WTC11 (cell line): ENCODE data around the gene ECE1. TPM values are rescaled to one million over a fixed set of nuclear protein-coding genes. Genes with fewer than 3 reads are reported as not detected.

Experiments
- ATAC-seq: fragments of 200-7000 bp; cut with Tn5 transposase; 2 replicates; pipeline ENCODE4 v1.10.0; 2021; ENCODE audit warnings: mild to moderate bottlenecking, moderate library complexity
- CTCF ChIA-PET: fragments of 300-600 bp; sonication (Branson Sonifier 250); formaldehyde crosslinking; loops from one replicate; lab custom pipeline; 2021; ENCODE audit warnings: antibody characterized with exemption; lab: Charles Lee
- POLR2A ChIA-PET: fragments of 350-600 bp; sonication (Branson Sonifier 250); formaldehyde crosslinking; loops from one replicate; lab custom pipeline; 2021; ENCODE audit warnings: antibody characterized with exemption; lab: Charles Lee
- DNase-seq: peaks from one replicate; pipeline ENCODE4 v3.0.0; 2021; ENCODE audit warnings: low spot score
- H3K27ac Mint-ChIP-seq: 2 replicates; pipeline ENCODE4 v1.8.0; 2021; ENCODE audit warnings: mixed read lengths
- H3K27me3 Mint-ChIP-seq: 2 replicates; pipeline ENCODE4 v1.8.0; 2021; ENCODE audit warnings: low read depth, mild to moderate bottlenecking, moderate library complexity, mixed read lengths
- H3K36me3 Mint-ChIP-seq: 2 replicates; pipeline ENCODE4 v1.8.0; 2021; ENCODE audit warnings: mixed read lengths
- H3K4me1 Mint-ChIP-seq: 2 replicates; pipeline ENCODE4 v1.8.0; 2022; ENCODE audit warnings: mixed read lengths
- H3K4me3 Mint-ChIP-seq: 2 replicates; pipeline ENCODE4 v1.8.0; 2021; ENCODE audit warnings: mild to moderate bottlenecking, moderate library complexity, mixed read lengths
- H3K9me3 Mint-ChIP-seq: 2 replicates; pipeline ENCODE4 v1.8.0; 2021; ENCODE audit warnings: mixed read lengths
- ATF1 ChIP-seq: sonication (generic); formaldehyde crosslinking; IDR thresholded peaks from 2 replicates; pipeline ENCODE4 v1.8.1; 2023; ENCODE audit warnings: mild to moderate bottlenecking, moderate library complexity, missing genetic modification reagents
- ATF2 ChIP-seq: sonication (generic); formaldehyde crosslinking; IDR thresholded peaks from 2 replicates; pipeline ENCODE4 v1.8.1; 2022; ENCODE audit warnings: low read depth, missing genetic modification reagents, borderline replicate concordance
- EMX1 ChIP-seq: fragments of 250-450 bp; sonication (Bioruptor Pico); IDR thresholded peaks from 2 replicates; pipeline ENCODE4 v1.8.0; 2021; ENCODE audit warnings: mild to moderate bottlenecking
- ERG ChIP-seq: fragments of 250-450 bp; sonication (Bioruptor Pico); IDR thresholded peaks from 2 replicates; pipeline ENCODE4 v1.8.0; 2021; ENCODE audit warnings: mild to moderate bottlenecking
- GTF2I ChIP-seq: fragments of 250-450 bp; sonication (Bioruptor Pico); conservative IDR thresholded peaks from 2 replicates; pipeline ENCODE4 v1.4.0; 2021; ENCODE audit warnings: mild to moderate bottlenecking
- HMGA2 ChIP-seq: fragments of 250-450 bp; sonication (Bioruptor Pico); IDR thresholded peaks from 2 replicates; pipeline ENCODE4 v1.4.0; 2021; ENCODE audit warnings: mild to moderate bottlenecking, moderate library complexity
- NFYB ChIP-seq: sonication (generic); formaldehyde crosslinking; conservative IDR thresholded peaks from 2 replicates; pipeline ENCODE4 v1.8.0; 2022; ENCODE audit warnings: low read depth, missing genetic modification reagents
- SOX15 ChIP-seq: fragments of 250-450 bp; sonication (Bioruptor Pico); IDR thresholded peaks from 2 replicates; pipeline ENCODE4 v1.9.0; 2021; ENCODE audit warnings: mild to moderate bottlenecking
- ZNF232 ChIP-seq: sonication (generic); formaldehyde crosslinking; IDR thresholded peaks from 2 replicates; pipeline ENCODE4 v1.8.0; 2022; ENCODE audit warnings: mild to moderate bottlenecking, missing genetic modification reagents
- ZNF263 ChIP-seq: sonication (generic); formaldehyde crosslinking; IDR thresholded peaks from 2 replicates; pipeline ENCODE4 v1.8.1; 2022; ENCODE audit warnings: low read depth, mild to moderate bottlenecking, moderate library complexity, missing genetic modification reagents
- total RNA-seq: library from RNA; stranded (reverse); gene quantifications from 3 replicates; pipeline ENCODE4 v1.2.3, GENCODE V29; 2021
- TF ChIP-seq, protein P1 (sequence below): fragments of 250-450 bp; sonication (Bioruptor Pico); conservative IDR thresholded peaks from 2 replicates; pipeline ENCODE4 v1.9.0; 2021; ENCODE audit warnings: mild to moderate bottlenecking
- TF ChIP-seq, protein P2 (sequence below): fragments of 200-600 bp; IDR thresholded peaks from 2 replicates; pipeline ENCODE4 v1.8.0; 2022; ENCODE audit warnings: antibody characterized with exemption
- TF ChIP-seq, protein P3 (sequence below): sonication (generic); formaldehyde crosslinking; IDR thresholded peaks from 2 replicates; pipeline ENCODE4 v1.8.1; 2023; ENCODE audit warnings: mild to moderate bottlenecking, moderate library complexity, missing genetic modification reagents
- TF ChIP-seq, protein P4 (sequence below): sonication (generic); formaldehyde crosslinking; IDR thresholded peaks from 2 replicates; pipeline ENCODE4 v1.8.0; 2022; ENCODE audit warnings: mild to moderate bottlenecking, missing genetic modification reagents

Gene ECE1
- total RNA-seq, 1 experiment from 2014 or later: 45.0 TPM

GRCh38 chr1:21259316-21260076 is 30.8 kb downstream of the ECE1 start:
- ATAC-seq (no peak), DNase-seq (no peak)
- TF ChIP-seq GTF2I (CRISPR knock-in tag) (no peak), ZNF232 (CRISPR knock-in tag) (no peak), NFYB (CRISPR knock-in tag) (no peak), ATF2 (CRISPR knock-in tag) (no peak), EMX1 (CRISPR knock-in tag) (no peak), SOX15 (CRISPR knock-in tag) (no peak), HMGA2 (CRISPR knock-in tag) (no peak), ZNF263 (CRISPR knock-in tag) (no peak), ERG (CRISPR knock-in tag) (no peak), ATF1 (CRISPR knock-in tag) (no peak)
- TF ChIP-seq, protein P1, sequence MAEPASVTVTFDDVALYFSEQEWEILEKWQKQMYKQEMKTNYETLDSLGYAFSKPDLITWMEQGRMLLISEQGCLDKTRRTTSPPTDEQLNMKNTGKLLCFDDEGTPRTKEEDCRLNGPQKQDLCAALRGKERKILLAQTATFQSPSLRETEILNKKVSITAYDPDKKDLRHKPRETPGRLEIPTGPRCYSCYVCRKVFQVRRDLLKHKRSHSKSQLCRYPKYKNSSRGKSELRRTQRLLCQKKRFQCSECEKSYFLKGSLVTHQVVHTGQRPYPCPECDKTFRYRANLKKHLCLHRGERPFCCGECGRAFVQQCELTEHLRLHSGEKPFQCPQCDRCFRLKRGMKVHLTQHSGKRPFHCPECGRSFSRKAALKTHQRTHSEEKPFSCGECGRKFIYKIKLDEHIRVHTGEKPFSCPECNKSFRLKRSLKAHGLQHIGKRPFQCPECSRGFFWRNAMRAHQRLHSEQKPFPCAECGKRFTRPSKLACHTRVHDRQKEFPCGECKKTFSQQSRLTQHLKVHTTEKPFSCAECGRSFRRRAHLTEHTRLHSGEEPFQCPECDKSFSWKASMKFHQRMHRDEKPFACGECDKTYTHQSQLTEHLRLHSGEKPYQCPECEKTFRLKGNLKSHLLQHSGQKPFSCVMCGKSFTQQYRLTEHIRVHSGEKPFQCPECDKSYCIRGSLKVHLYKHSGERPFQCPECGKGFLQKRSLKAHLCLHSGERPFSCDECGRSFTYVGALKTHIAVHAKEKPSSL (CRISPR knock-in tag): no peak
- TF ChIP-seq, protein P2, sequence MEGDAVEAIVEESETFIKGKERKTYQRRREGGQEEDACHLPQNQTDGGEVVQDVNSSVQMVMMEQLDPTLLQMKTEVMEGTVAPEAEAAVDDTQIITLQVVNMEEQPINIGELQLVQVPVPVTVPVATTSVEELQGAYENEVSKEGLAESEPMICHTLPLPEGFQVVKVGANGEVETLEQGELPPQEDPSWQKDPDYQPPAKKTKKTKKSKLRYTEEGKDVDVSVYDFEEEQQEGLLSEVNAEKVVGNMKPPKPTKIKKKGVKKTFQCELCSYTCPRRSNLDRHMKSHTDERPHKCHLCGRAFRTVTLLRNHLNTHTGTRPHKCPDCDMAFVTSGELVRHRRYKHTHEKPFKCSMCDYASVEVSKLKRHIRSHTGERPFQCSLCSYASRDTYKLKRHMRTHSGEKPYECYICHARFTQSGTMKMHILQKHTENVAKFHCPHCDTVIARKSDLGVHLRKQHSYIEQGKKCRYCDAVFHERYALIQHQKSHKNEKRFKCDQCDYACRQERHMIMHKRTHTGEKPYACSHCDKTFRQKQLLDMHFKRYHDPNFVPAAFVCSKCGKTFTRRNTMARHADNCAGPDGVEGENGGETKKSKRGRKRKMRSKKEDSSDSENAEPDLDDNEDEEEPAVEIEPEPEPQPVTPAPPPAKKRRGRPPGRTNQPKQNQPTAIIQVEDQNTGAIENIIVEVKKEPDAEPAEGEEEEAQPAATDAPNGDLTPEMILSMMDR: no peak
- TF ChIP-seq, protein P3, sequence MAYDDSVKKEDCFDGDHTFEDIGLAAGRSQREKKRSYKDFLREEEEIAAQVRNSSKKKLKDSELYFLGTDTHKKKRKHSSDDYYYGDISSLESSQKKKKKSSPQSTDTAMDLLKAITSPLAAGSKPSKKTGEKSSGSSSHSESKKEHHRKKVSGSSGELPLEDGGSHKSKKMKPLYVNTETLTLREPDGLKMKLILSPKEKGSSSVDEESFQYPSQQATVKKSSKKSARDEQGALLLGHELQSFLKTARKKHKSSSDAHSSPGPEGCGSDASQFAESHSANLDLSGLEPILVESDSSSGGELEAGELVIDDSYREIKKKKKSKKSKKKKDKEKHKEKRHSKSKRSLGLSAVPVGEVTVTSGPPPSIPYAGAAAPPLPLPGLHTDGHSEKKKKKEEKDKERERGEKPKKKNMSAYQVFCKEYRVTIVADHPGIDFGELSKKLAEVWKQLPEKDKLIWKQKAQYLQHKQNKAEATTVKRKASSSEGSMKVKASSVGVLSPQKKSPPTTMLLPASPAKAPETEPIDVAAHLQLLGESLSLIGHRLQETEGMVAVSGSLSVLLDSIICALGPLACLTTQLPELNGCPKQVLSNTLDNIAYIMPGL: no peak
- TF ChIP-seq, protein P4, sequence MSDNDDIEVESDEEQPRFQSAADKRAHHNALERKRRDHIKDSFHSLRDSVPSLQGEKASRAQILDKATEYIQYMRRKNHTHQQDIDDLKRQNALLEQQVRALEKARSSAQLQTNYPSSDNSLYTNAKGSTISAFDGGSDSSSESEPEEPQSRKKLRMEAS (CRISPR knock-in tag): no peak
- ChIA-PET CTCF (interaction anchor here (1.1 to 11.4 kb wide), 5 partner anchors 11 to 109 kb away, joined by 3 to 220 read pairs (median 6); no protein-coding TSS in a partner anchor), POLR2A (interaction anchor here (1.0 kb wide), 1 partner anchor 24 kb away, joined by 3 read pairs; no protein-coding TSS in a partner anchor)
- H3K4me3 Mint-ChIP-seq: no peak overlapping the region
- H3K9me3 Mint-ChIP-seq: no peaks in the 10 kb centered on the region
- H3K4me1 Mint-ChIP-seq: peaks cover 15% of the 10 kb centered on the region
- no peaks in the 10 kb centered on the region for H3K36me3 Mint-ChIP-seq
- H3K27ac Mint-ChIP-seq: 0 out of 2 replicates have a peak overlapping the region, but pooled peaks have one; percentile 52
- no peaks in the 10 kb centered on the region for H3K27me3 Mint-ChIP-seq
